ENCODE measurements around the gene SSPN. TPM values are rescaled to one million over a fixed set of nuclear protein-coding genes. Genes with fewer than 3 reads are reported as not detected.
A peak's percentile ranks its signal among the peaks of the same experiment; 100 is the strongest.

Gene SSPN
- total and polyA plus RNA-seq, 8 donors, result 0.61 to 11.9 (median 4.4) TPM

GRCh38 chr12:26242683-26243082 is 47.3 kb downstream of the SSPN start:
- H3K27me3 ChIP-seq, result no peaks in the 10 kb centered on the region
- intact Hi-C loops (cut with DNase I), result no loop called here
- no peak overlapping the region for H3K4me3 ChIP-seq
- ATAC-seq (no peak), DNase-seq (no peak), FAIRE-seq (no peak)
- H3K4me1 ChIP-seq, result no peaks in the 10 kb centered on the region
- H3K27ac ChIP-seq, result no peak overlapping the region
- no peak for TF ChIP-seq CTCF (IDR thresholded peaks at IDR 0.05)
- H3K9me3 ChIP-seq, result no peaks in the 10 kb centered on the region
- no peaks in the 10 kb centered on the region for H3K36me3 ChIP-seq

- H3K4me3 ChIP-seq, result no peak overlapping the region
- ATAC-seq (no peak), FAIRE-seq (no peak), DNase-seq (no peak)
- H3K36me3 ChIP-seq, result no peaks in the 10 kb centered on the region
- H3K27ac ChIP-seq, result no peak overlapping the region
- no peaks in the 10 kb centered on the region for H3K4me1 ChIP-seq
- WGBS, 2 donors, result 73 to 83% methylated on average over 9 of the region's 9 CpGs
- no peak for TF ChIP-seq CTCF (IDR thresholded peaks at IDR 0.05)
- H3K27me3 ChIP-seq, result no peaks in the 10 kb centered on the region
- intact Hi-C loops (cut with DNase I), result no loop called here
- H3K9me3 ChIP-seq, result no peaks in the 10 kb centered on the region
Measured at GRCh38 chr12:26244503-26244902, 49.1 kb downstream of the SSPN start.

GRCh38 chr12:26245175-26245942 is 50.0 kb downstream of the SSPN start:
- Histone ChIP-seq H3K27me3 (no peaks in the 10 kb centered on the region), H3K9me3 (no peaks in the 10 kb centered on the region), H3K36me3 (no peaks in the 10 kb centered on the region), H3K4me1 (no peaks in the 10 kb centered on the region), H3K27ac (no peak overlapping the region), H3K4me3 (no peak overlapping the region)
- no peak for TF ChIP-seq CTCF (IDR thresholded peaks at IDR 0.05)
- WGBS, 2 donors, result 54 to 58% methylated on average over 6 of the region's 6 CpGs
- no peak for DNase-seq
- intact Hi-C loops (cut with DNase I), result no loop called here
- FAIRE-seq, result no peak
- no peak for ATAC-seq

DNA sequence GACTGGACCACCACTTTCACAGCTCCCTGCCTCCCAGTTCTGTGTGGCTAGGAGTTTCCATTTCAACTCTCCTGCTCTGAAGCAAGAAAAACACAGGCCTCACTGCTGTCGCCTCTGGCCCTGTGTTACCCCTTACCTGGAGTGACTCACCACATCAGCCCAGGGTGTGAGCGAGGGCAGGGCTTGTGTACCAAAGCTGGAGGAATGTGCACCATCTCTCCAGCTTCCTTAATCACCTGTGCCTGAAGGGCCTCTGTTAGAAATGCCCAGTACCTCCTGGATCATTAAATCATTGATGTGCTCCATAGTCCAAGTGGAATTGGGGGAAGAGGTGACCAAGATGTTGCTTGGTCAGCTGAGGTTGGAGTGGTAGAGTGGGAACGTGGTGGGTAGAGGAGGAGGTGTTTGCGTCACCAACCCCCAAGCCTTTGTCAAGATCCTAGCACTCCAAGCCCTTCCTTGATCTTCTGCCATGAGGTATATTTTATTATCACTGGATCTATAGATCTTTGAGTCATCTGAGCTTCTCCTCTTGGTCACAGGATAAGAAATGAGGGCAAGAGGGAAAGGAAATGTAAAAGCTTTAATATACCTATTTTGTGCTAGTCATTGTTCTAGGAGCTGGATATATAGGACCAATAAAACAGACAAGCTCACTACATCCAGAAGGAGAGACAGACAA is 51.3 kb downstream of the SSPN start:
- FAIRE-seq (no peak), ATAC-seq (peak in 3 of 4 donors; percentile 74 to 89 (median 88)), DNase-seq (no peak)
- no peaks in the 10 kb centered on the region for H3K27me3 ChIP-seq
- H3K36me3 ChIP-seq, result no peaks in the 10 kb centered on the region
- no peaks in the 10 kb centered on the region for H3K4me1 ChIP-seq
- H3K27ac ChIP-seq, result no peak overlapping the region
- TF ChIP-seq CTCF (IDR thresholded peaks at IDR 0.05), result no peak
- no peaks in the 10 kb centered on the region for H3K9me3 ChIP-seq
- 79 to 89% methylated on average over 4 of the region's 4 CpGs for WGBS, 2 donors
- intact Hi-C loops (cut with DNase I), result no loop called here
- no peak overlapping the region for H3K4me3 ChIP-seq

- no peak for DNase-seq
- Histone ChIP-seq H3K9me3 (no peaks in the 10 kb centered on the region), H3K4me1 (no peaks in the 10 kb centered on the region), H3K27ac (no peak overlapping the region), H3K4me3 (no peak overlapping the region), H3K27me3 (no peaks in the 10 kb centered on the region), H3K36me3 (no peaks in the 10 kb centered on the region)
- FAIRE-seq, result no peak
- no peak for ATAC-seq
- TF ChIP-seq CTCF (IDR thresholded peaks at IDR 0.05), result no peak
- intact Hi-C loops (cut with DNase I), result no loop called here
- WGBS, 2 donors, result 59 to 67% methylated on average over 4 of the region's 4 CpGs
Measured at GRCh38 chr12:26247873-26248272, 52.5 kb downstream of the SSPN start.
